IMR-90 (cell line): Measurements from ENCODE around the gene NELL1.

ENCODE experiments used
- BHLHE40 ChIP-seq: fragments of 150-350 bp; IDR thresholded peaks from 2 replicates; pipeline ENCODE4 v1.6.1; 2016; ENCODE audit warnings: mild to moderate bottlenecking, low read depth, low read length
- CEBPB ChIP-seq: IDR thresholded peaks from 2 replicates; pipeline ENCODE4 v1.6.1; 2012; ENCODE audit warnings: low read depth, low read length, improper control_type of control experiment
- CHD1 ChIP-seq: IDR thresholded peaks from 2 replicates; pipeline ENCODE4 v1.6.1; 2012; ENCODE audit warnings: low read depth, low read length, improper control_type of control experiment
- MAFK ChIP-seq: IDR thresholded peaks from 2 replicates; pipeline ENCODE4 v1.6.1; 2012; ENCODE audit warnings: low read depth, low read length, improper control_type of control experiment
- MXI1 ChIP-seq: IDR thresholded peaks from 2 replicates; pipeline ENCODE4 v1.6.1; 2012; ENCODE audit warnings: low read depth, mild to moderate bottlenecking, low read length, moderate library complexity, borderline replicate concordance
- POLR2A ChIP-seq: IDR thresholded peaks from 2 replicates; pipeline ENCODE4 v1.6.1; 2012; ENCODE audit warnings: mild to moderate bottlenecking, low read depth, low read length
- RAD21 ChIP-seq: IDR thresholded peaks from 2 replicates; pipeline ENCODE4 v1.6.1; 2012; ENCODE audit warnings: low read length, improper control_type of control experiment
- RFX5 ChIP-seq: IDR thresholded peaks from 2 replicates; pipeline ENCODE4 v1.8.0; 2012; ENCODE audit warnings: low read depth, mild to moderate bottlenecking, low read length, moderate library complexity
- SMC3 ChIP-seq: fragments of 150-350 bp; IDR thresholded peaks from 2 replicates; pipeline ENCODE4 v1.6.1; 2016; ENCODE audit warnings: low read depth, mild to moderate bottlenecking, antibody characterized with exemption, low read length, moderate library complexity
- TF ChIP-seq, protein P1 (sequence below): conservative IDR thresholded peaks from 2 replicates; pipeline ENCODE4 v1.5.1; 2012; ENCODE audit warnings: mild to moderate bottlenecking, low read depth, low read length, improper control_type of control experiment
- TF ChIP-seq, protein P2 (sequence below): fragments of 150-350 bp; IDR thresholded peaks from 2 replicates; pipeline ENCODE4 v1.6.1; 2017; ENCODE audit warnings: mild to moderate bottlenecking, antibody characterized with exemption, low read length, low read depth

DNA sequence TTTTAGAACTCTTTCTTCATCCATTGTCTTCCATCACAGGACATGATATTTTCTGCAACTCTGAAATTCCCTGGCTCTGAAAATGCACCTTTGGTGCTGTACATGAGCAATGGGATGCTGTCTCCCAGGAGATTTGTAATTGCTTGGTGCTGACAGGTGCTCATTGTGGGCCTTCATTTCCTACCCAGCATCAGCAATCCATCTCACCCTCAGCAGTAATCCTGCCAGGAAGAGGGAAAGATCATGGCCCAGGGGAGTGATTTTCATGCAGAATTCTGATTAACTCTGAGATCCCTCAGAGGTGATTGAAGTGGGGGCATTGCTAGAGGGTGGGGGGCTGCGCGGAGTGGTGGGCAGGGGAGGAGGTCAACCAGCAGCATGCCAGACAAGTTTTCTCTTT, 651.7 kb downstream of the NELL1 start:
- no peak for TF ChIP-seq SMC3
- TF ChIP-seq, protein P1, sequence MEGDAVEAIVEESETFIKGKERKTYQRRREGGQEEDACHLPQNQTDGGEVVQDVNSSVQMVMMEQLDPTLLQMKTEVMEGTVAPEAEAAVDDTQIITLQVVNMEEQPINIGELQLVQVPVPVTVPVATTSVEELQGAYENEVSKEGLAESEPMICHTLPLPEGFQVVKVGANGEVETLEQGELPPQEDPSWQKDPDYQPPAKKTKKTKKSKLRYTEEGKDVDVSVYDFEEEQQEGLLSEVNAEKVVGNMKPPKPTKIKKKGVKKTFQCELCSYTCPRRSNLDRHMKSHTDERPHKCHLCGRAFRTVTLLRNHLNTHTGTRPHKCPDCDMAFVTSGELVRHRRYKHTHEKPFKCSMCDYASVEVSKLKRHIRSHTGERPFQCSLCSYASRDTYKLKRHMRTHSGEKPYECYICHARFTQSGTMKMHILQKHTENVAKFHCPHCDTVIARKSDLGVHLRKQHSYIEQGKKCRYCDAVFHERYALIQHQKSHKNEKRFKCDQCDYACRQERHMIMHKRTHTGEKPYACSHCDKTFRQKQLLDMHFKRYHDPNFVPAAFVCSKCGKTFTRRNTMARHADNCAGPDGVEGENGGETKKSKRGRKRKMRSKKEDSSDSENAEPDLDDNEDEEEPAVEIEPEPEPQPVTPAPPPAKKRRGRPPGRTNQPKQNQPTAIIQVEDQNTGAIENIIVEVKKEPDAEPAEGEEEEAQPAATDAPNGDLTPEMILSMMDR, result no peak
- TF ChIP-seq RFX5, result no peak
- no peak for TF ChIP-seq POLR2A
- TF ChIP-seq MAFK, result no peak
- TF ChIP-seq, protein P2, sequence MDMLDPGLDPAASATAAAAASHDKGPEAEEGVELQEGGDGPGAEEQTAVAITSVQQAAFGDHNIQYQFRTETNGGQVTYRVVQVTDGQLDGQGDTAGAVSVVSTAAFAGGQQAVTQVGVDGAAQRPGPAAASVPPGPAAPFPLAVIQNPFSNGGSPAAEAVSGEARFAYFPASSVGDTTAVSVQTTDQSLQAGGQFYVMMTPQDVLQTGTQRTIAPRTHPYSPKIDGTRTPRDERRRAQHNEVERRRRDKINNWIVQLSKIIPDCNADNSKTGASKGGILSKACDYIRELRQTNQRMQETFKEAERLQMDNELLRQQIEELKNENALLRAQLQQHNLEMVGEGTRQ, result no peak
- no peak for TF ChIP-seq RAD21
- TF ChIP-seq MXI1, result no peak
- no peak for TF ChIP-seq BHLHE40
- no peak for TF ChIP-seq CEBPB
- no peak for TF ChIP-seq CHD1
